GM21723 (cell line): ENCODE measurements around the gene OTUD3.

ENCODE experiments used
- ATAC-seq: cut with Tn5 transposase; IDR thresholded peaks from one replicate; pipeline ENCODE4 v1.9.1; 2021; ENCODE audit warnings: mild to moderate bottlenecking, moderate library complexity; ENCODE audit not compliant: unreplicated experiment

The OTUD3 gene

GRCh38 chr1:19946331-19946751 is 64.1 kb downstream of the OTUD3 start:
- ATAC-seq: no peak

GRCh38 chr1:19946971-19947370 is 64.8 kb downstream of the OTUD3 start:
- ATAC-seq: no peak

- ATAC-seq: no peak
These were observed 66.8 kb downstream of the OTUD3 start for GRCh38 chr1:19949016-19949415.

- no peak for ATAC-seq
These were observed 71.9 kb downstream of the OTUD3 start for GRCh38 chr1:19954059-19954458.

- no peak for ATAC-seq
These were observed 73.5 kb downstream of the OTUD3 start for GRCh38 chr1:19955534-19956170.

GRCh38 chr1:19957779-19958178 is 75.6 kb downstream of the OTUD3 start:
- ATAC-seq: no peak

GRCh38 chr1:19960591-19960990 is 78.4 kb downstream of the OTUD3 start:
- no peak for ATAC-seq
